SIG-M5 treated with dmso at 0.1 percent for 504 hours (cell line): ENCODE data around the gene RLF.

Source experiments
- DNase-seq: peaks from one replicate; lab custom pipeline; 2025; ENCODE audit not compliant: unreplicated experiment; lab: John Stamatoyannopoulos, UW

The RLF gene

DNA sequence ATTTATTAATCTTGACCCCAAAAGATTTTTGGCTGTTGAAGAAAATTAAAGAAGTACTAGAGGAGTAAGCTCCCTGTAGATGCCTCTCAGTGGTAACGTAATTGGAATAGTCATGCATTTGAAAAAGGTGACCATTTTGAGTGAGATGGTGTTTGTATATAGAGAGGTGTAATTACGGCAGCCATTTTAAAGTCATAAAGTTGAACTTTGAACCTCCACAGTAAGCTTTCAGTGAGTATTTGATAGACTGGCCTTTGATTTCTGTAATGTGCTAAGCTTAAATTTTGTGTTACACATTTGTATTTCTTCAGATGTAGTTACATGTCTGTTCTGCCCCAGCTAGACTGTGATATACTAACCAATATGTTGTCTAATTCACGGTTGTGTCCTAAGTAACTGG, 65.0 kb downstream of the RLF start:
- DNase-seq: no peak

DNA sequence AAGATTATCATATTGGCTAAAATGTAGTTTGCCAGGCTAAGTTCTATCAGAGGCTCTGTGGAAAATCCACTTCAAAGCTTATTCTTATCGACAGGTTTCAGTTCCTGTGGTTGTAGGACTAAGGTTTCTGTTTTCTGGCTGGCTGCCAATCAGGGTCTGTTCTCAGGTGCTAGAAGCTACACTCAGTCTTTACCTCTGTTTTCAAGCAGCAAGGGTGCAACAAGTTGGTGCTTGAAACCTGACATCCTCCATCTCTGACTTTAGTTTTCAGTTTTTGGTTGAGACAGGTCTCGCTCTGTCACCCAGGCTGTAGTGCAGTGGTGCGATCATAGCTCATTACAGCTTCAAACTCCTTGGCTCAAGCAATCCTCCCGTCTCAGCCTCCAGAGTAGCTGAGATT, 71.3 kb downstream of the RLF start:
- DNase-seq: no peak

DNA sequence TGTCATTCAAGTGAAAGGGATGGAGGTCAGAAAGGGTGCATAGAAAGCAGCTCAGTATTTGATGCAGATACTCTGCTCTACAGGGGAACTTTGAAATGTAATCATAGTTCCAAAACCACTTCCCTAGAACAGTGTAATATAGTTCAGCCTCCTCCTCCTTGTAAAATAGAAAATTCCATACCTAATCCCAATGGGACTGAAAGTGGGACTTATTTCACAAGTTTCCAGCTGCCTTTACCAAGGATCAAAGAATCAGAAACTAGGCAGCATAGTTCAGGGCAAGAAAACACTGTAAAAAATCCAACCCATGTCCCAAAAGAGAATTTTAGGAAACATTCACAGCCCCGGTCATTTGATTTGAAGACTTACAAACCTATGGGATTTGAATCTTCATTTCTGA, 78.4 kb downstream of the RLF start:
- DNase-seq: no peak

DNA sequence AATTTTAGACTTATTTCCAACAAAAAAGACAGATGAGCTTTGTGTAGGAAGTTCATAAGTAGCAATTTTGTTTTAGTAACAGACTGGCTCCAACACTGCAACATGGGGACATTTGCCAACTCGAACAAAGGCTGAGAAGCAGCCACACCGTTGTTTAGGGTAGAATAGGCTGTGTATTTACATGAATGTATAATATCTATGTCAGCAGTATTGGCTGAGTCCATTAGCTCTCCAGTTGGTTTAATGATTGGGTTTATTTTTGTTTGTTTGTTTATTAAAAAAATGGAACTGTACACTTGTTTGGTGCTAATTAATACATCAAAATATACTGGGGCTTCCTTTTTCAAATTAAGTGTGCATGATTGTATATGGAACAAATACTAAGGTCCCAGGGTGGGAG, 79.2 kb downstream of the RLF start:
- DNase-seq: no peak

DNA sequence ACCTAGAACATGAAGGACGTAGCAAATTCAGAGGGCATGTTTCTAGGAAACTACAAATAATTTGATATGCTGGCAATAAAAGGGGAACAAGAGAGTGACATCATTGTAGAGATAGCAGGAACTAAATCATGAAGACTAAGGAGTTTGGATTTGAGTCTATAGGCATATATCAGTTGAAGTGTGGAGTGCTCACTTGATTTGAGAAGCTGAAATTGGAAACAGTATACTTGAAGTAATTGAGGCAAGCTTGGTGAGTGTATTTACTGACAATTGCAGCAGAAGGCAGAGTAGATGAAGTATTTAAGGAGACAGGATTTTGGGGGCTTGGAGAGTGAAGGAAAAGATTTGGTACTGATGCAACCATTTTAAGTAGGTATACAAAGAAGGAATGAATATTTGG, 80.2 kb downstream of the RLF start:
- no peak for DNase-seq

DNA sequence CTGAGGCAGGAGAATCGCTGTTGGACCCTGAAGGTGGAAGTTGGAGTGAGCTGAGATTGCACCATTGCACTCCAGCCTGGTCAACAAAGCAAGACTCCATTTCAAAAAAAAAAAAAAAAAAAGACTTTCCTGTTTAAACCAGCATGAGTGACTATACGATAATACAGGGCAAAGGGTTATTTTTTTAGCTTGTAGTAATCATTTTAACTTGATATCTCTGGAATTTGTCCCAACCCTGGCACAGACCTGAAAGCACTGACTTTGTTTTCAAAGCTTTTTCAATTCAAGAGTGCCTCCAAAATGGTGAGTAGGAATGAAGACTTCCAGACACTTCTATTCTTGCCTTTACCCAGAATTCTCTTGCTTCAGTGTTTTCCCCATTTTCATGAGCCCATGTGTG, 82.2 kb downstream of the RLF start:
- DNase-seq: no peak

DNA sequence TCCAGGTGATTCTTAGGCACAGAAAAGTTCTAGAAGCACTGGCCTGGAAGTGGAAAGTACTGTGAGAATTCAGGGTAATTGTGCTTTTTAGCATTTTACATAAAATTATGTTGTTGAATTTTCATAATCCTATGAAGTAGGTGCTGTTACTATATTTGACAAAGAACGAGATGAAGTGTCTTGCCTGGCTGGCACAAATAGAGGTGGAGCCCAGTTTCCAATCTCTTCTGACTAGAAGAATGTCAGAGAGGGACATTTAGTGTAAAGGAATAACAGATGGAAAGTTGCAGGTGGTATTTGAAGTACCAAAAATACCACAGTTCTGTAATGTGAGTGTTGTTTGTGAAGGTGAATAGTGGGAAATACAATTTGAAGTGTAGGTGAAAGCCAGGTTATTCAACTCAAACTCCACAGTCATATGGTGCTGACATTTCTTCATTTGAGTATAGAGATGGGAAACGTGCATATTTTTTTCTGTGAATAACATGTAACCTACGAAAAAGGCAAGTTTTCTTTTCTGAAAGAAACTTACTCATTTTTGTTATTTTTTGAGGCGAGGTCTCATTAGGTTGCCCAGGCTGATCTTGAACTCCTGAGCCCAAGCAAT, 83.1 kb downstream of the RLF start:
- DNase-seq: no peak

DNA sequence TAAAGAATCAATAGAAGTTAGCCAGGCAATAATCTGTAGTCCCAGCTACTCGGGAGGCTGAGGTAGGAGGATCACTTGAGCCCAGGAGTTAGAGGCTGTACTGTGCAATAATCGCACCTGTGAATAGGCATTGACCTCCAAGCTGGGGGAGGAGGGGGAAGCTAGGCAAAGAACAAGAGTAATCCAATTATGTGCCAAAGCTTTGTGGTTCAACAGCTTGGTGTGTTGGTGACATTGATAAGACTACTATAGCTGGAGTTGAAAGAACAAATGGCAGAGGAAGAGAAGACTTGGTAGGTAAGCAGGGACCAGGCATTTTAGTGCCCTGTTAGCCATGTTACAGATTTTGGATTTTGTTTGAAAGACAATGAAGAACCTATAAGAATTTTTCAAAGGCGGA, 84.5 kb downstream of the RLF start:
- no peak for DNase-seq

DNA sequence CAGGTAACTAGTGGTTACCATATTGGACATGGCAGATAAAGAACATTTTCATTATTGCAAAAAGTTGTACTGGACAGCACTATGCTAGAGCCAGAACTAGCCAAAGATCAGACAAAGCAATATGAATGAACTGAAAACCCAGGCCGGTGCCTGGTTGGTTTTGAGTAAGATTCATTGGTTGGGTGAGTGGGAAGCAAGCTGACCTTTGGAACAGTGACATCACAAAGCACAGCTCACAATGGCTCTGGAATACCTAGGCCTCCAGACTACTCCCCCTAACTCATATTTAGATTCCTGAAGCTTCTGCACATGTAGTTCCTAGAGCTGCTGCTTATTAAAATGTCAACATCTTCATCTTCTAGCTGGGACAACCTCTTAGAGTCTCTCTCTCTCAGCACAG, 86.5 kb downstream of the RLF start, which contains the start of gene TMCO2:
Gene TMCO2 (plus strand): TSS at position 283 of the 400 bp plus-strand sequence. CDS start 57 bp downstream, at position 340.
- no peak for DNase-seq

DNA sequence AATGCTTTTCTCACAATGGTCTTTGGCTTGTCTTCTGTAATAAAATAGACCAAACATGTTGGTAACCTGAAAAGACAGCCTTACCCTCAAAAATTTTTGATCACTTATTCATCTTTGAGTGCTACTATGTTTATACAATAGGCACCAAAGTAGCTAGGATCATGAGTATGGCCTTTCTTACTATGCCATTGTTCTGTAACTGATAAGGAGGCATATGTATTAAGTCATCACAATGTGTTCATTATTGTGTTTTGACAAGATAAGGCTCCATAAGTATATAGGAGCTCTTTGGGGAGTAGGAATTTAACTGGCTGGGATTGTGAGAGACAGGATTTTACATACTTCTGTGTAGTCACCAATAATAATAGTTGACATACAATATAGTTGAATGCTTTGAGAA, 87.2 kb downstream of the RLF start:
- no peak for DNase-seq

DNA sequence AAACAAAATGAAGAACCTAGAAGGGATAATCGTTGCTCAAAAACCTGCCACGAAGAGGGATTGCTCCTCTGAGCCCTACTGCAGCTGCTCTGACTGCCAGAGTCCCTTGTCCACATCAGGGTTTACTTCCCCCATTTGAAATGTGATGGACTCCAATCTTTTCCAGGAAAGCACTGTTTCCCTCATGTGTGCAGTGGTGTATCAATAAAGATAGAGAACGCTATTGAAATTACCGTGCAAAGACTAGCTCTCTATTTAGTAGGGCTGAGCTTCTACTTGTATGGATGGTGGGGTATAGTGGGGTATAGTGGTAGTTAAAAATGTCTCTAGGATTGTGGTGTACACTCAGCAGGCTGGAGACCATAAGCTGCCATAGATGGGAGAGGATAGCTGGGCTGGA, 90.3 kb downstream of the RLF start:
- no peak for DNase-seq

DNA sequence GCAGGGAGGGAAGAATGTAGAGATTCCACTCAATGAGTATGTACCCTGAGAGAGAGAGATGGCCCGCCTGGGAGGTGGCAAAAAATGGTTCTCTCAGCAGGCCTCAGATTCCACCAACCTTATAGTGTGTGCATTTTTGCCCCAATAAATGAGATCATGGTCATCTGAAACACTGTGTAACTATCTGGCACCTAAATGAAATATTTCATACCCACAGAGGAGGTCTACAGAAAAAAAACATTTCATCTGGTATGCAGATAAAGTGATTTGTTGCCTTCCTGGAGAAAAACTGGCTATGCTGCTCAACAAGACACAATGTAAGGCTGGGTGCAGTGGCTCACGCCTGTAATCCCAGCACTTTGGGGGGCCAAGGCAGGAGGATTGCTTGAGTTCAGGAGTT, 91.4 kb downstream of the RLF start:
- no peak for DNase-seq

DNA sequence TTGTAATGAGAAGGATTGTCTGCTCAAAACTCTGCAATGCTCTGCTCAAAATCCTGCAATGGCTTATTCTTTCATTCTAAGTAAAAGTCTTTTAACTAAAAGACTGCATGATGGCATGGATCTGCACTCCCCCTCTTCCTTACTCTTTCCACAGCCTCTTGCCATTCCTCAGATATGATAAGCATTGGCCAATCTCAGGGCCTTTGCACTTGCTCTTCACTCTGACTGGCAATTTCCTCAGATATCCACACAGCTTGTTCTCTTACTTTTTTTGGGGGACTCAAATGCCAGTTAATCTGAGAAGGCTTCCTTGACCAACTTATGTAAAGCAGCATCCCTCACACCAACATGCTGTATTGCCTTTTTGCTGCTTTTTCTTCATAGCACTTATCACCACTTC, 94.0 kb downstream of the RLF start:
- DNase-seq: no peak

DNA sequence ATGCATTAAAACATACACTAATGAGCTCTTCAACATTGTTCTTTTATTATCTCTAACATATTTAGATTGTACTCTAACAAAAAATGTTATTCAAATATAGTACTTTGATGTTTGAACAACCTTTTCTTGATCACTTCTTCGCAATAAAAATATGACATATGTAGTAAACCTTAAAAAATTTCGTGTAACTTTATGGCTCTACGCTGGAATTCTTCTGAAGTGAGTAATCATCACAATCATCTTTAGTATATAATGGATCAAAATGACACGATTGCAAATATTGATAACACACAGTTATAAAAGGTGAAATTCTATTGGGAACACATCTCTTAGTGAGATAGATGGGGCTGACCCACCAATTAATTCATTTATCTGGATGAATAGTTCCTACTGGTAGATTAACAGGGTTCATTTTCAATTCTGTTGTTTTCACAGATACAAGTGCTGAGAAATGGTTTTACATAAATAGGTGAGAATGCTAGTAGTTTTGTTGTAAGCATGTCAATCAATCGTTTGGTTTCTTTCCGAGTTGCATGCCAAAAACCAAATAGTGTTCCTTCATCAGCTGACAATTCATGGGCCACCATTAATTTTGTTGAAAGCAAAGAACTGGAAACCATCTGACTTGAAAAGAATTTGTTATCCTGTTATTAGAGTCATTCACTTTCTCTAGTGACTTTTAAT, 95.4 kb downstream of the RLF start:
- DNase-seq: no peak

DNA sequence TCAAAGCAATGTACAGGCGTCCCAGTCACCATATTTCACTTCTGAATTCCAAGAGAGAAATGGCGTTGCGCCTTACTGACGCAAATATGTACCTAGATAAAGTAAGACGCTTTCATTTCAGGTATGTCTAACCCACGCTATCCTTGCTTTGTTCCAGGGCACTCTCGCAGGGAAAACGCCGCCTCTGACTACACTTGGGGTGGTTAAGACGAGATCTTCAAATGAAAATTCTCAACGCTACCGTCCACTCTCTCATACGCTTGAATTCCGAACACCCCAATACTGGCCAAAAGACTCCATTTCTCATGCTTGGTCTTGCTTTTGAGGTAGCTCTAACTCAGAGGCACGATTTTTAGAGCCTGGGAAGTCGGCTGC, 96.1 kb downstream of the RLF start:
- peak; percentile 48 for DNase-seq

DNA sequence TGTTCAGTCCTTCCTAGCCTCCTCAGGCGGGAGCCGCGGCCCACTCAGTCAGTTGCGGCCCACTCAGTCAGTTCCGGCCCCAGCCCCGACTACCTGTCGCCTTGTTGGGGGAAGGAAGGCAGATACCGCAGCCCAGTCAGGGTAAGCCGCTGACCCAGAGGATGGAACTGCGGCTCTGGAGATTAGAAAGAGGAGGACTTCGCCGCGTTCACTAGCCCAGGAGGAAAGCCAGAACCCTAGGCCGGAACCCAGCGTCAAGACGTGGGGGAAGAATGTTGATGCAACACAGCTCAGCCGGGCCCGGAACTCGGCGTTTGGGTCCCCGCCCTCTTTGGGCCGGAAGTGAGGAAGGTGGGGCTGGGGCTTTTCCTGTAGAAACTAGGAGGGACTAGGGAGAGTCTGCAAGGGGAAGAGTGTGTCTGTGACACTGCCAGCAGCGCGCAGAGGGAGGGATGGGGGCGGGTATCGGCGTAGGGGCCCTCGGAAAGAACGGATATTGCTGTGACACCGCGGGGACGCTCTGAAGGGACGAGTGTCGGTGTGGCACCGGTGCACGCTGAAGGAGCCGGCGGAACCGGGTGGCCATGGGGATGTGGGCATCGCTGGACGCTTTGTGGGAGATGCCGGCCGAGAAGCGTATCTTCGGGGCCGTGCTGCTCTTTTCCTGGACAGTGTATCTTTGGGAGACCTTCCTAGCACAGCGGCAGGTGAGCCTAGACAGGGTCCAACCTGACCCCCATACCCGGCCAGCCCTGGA, 96.7 kb downstream of the RLF start, which contains the start of gene ZMPSTE24:
Gene ZMPSTE24 (plus strand): TSS at position 549 of the 757 bp plus-strand sequence. CDS start 36 bp downstream, at position 585.
- peak; percentile 97 for DNase-seq

DNA sequence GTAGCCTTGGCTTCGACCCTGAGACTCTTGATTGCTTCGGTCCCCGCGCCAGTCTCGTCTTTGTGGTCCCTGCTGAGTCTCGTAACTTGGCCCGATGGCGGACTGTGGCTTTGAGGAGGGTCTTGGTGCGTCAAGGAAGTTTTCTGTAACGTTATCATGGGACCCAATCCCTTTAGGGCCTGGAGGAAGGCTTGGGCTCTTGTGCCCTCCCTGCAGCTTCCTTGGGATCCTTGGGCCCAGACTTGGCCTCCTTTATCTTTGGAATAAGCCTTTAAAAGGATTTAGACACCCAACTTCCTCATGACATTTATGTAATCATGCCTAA, 97.2 kb downstream of the RLF start:
- DNase-seq: no peak

DNA sequence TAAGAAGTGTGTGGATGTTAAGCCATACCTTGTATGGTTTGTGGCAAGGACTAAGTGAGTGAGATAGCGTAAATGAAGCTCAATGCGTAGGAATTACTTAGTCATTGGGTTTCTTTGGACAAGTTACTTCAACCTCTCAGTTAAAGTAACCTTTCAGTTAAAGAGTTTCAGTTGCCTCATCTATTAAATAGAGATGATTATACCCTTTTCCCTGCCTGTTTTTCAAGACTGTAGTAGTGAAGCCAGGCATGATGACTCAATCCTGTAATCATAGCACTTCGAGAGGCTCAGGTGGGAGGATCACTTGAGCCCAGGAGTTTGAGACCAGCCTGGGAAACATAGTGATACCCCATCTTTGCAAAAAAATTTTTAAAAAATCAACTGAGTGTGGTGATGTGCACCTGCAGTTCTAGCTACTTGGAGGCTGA, 103.2 kb downstream of the RLF start:
- no peak for DNase-seq

DNA sequence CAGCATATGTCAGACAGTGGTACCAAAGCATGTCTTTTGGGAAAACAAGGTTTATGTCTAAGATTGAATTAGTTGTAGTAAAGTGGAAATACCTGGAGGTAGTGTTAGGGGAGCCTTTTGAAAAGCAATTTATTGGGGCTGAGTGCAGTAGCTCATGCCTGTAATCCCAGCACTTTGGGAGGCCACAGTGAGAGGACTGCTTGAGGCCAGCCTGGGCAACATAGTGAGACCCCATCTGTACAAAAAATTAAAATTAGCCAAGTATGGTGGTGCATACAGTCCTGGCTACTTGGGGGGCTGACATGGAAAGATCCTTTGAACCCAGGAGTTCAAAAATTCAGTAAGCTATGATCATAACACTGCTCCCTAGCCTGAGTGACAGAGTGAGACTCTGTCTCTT, 104.1 kb downstream of the RLF start:
- DNase-seq: no peak

DNA sequence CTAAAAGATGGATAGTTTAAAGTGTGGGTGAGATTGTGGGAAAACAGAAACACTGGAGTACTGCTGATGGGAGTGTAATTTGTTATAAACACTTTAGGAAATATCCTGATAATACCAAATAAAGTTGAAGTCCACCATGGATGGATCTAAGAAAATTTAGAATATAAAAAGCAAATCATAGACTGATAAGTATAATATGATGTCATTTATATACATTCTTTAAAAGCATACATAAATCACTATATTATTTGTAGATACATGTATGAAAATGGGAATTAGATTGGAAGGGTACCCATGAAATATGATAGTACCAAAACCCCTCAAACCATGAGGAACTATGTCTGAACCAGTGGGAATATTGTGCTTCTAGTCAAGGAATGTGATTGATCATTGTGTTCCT, 104.7 kb downstream of the RLF start:
- no peak for DNase-seq

DNA sequence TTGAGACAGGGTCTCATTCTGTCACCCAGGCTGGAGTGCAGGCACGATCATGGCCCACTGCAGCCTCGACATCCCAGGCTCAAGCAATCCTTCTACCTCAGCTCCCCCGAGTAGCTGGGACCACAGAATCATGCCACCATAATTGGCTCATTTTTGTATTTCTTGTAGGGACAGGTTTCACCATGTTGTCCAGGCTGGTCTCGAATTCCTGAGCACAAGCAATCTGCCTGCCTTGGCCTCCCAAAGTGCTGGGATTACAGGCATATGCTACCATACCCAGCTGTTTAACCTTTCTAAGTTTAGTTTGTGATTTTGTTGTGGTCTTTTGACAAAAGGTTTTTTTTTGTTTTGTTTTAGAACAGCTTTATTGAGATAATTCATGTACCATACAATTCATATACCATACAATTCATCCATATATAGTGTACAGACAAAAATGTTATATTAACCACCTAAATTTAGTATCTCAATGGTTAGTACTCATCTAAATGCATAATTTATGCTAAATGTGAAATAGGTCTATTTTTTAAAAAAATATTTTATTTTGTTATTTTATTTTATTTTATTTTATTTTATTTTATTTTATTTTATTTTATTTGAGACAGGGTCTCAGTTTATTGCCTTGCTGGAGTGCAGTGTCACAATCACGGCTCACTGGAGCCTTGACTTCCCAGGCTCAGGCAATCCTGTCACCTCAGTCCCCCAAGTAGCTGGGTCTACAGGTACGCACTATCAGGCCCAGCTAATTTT, 105.8 kb downstream of the RLF start:
- no peak for DNase-seq

DNA sequence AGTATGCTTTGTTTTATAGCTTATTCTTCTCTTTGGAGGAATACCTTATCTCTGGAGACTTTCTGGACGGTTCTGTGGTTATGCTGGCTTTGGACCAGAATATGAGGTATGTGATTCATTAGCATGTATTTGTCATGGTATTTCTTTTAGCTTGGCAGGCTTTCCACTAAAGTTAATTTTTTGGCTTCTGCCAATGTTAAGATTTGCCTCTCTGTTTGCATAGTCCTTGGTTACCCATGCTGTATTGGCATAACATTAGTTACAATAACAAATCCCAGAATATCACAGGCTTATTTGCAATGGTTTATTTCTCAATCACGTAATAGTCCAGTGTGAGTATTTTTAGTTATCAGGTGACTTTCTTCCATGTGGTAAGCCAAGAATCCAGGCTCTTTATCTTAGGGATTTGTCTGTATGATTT, 106.6 kb downstream of the RLF start:
- no peak for DNase-seq
